ENCODE data around the gene TMEM89.

The TMEM89 gene, protein sequence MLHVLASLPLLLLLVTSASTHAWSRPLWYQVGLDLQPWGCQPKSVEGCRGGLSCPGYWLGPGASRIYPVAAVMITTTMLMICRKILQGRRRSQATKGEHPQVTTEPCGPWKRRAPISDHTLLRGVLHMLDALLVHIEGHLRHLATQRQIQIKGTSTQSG

DNA sequence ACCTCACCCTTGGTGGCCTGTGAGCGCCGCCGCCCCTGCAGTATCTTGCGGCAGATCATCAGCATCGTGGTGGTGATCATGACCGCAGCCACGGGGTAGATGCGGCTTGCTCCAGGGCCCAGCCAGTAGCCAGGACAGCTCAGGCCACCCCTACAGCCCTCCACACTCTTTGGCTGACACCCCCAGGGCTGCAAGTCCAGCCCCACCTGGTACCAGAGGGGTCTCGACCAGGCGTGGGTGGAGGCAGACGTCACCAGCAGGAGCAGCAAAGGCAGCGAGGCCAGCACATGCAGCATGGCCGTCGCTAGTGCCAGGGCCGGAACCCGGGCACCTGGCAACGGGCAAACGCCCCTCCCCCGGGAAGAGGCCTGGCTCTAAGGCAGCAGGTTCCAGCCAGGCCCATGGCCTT lies at the start of gene TMEM89:
TMEM89 (minus strand) TSS at position 309 of the 409 bp plus-strand sequence; CDS start at position 296, 13 bp downstream.
- FAIRE-seq = no peak

- no peak for FAIRE-seq
Measured at GRCh38 chr3:48664929-48665328, 43.4 kb upstream of the TMEM89 start.

GRCh38 chr3:48664313-48664644 lies 42.7 kb upstream of the TMEM89 start:
- FAIRE-seq = no peak

DNA sequence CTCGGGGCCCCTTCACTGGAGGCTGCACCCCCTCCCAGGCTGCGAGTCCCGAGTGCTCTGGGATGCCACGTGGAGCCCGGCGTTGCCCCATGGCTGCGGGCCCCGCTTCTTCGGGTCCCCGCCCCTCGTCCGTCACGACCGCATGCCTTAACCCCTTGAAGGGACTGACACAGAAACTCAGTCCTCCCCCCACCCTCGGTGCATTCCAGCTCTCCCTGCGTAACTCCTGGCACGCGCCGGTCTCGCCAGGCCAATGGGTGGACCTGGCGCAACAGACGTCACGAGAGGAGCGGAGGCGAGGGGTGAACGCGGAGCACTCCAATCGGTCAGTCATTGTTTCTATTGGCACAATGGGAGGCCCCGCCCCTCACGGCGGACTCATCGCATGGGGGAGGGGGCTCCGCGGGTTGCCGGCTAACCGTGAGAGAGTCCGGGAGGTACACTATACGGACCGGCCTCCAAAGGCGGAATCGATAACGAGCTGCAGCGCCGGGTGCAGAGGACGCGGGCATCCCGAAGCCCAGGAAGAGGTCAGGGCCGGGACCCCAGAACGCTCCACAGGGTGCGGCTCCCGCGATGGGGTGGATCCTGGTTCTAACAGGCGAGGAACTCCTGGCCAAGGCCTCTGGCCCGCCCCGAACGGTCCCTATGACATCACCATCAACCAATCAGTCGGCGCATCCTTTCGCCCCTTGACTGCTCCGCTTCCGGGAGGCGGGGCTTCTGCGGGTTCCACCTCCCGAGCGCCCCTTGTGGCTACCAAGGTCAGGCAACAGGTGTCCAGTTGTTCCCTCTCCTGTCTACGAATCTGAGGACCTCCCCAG lies 42.1 kb upstream of the TMEM89 start:
- FAIRE-seq = peak; percentile 90

DNA sequence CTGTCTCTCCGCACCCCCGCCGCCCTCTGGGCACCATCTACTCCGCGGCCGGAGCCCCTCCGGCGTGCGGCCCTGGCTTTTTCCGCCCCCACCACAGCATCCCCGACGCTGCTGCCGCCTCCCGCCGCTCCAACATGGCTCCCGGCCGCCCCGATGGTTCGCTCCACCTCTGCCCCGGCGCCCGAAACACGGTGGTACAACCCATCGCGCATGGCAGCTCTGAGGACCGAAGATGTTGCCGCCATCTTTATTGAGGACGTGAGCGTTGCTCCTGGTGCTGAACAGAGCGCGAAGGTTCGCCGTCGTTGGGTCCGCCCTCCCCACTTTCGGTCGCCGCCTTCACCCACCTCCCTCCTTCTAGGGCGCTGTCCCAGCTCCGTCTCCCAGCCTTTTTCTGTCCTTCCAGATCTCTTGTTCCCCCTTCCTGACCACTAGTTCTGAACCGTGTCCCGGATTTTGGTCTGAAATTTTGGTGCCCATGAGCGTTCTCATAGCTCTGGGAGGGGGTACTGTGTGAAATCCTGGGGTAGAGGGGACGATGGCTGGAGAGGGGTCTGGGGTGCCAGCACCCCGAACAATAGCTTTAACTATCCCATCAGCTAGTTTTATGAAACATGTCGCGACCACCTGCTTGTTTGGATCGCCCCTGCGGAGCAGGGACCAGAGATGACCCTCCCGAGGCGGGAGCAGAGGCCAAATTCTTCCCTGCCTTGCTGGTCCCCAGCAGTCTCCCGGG lies 41.4 kb upstream of the TMEM89 start, which contains the start of gene CELSR3:
CELSR3 (minus strand) TSS at position 134 of the 736 bp plus-strand sequence. CDS start 252 bp downstream, outside the sequence.
- peak; percentile 92 for FAIRE-seq

- no peak for FAIRE-seq
Measured at GRCh38 chr3:48662145-48662752, 40.7 kb upstream of the TMEM89 start.

DNA sequence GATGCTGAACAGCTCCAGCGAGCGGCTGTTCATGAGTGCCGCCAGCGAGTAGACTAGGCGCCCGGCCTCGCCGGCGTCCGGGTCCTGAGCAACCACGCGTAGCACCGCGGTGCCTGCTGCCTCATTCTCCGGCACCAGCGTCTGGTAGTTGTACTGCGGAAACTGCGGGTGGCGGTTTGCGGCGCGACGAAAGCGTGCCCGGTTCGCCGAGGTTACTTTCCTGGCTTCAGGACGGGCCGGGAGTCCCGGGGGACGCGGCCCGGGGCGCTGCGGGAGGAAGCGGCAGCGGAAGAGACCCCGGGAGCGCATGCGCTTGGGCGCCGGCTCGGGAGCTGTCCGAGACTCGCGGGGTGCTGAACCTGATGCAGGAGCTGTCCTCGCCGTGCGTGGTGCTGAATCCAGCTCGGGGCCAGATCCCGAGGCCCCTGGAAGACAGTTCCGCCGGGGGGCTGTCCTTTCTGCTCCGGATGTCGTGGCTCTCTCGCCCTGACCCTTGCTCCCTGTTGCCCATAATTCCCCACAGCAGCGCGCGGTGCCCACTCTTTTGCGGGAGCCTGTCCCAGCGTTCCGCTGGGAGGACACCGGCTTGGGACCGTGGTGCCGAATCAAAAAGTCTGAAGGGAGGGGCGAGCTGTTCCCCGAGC lies 40.1 kb upstream of the TMEM89 start:
- FAIRE-seq = no peak

DNA sequence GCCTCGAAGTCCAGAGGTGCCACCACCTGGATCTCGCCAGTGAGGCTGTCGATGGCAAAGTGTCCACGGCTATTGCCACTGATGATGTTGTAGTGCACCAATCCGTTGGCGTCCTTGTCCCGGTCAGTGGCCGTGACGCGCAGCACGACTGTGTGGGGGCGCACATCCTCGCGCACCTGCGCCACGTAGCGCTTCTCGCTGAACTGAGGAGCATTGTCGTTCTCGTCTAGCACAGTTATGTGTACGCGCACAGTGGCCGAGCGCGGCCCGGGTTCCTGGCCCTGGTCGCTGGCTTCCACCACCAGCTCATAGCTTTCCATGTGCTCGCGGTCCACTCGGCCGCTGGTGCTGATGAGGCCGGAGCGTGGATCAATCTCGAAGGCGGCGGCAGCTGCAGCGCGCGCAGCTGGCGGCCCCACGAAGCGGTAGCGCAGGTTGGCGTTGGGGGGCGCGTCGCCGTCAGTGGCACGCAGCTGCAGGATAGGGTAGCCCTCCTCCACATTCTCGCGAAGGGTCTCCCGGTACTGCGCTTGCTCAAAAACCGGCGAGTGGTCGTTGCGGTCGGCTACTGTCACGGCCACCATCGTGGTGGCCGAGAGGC lies 39.3 kb upstream of the TMEM89 start:
- no peak for FAIRE-seq

DNA sequence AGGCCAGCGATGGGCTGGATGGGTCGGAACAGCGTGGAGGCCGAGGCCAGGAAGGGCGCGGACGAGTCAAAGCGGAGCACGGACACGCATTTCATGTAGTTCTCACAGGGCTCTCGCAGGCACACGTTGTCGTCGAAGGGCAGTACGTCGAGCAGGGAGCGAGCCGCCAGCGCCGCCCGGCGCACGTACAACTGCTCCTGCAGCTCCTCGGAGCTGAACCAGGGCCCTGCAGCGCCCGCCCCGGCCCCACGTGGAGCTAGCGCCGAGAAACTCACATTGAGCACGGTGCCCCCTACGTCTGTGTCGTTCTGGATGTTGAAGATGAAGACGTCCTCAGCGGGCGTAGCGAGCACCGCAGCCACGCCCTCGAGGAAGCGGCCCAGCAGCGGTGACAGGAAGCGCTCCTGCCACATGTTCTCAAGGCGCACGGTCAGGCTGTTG lies 35.3 kb upstream of the TMEM89 start:
- no peak for FAIRE-seq

GRCh38 chr3:48656061-48656840 lies 34.7 kb upstream of the TMEM89 start:
- no peak for FAIRE-seq

DNA sequence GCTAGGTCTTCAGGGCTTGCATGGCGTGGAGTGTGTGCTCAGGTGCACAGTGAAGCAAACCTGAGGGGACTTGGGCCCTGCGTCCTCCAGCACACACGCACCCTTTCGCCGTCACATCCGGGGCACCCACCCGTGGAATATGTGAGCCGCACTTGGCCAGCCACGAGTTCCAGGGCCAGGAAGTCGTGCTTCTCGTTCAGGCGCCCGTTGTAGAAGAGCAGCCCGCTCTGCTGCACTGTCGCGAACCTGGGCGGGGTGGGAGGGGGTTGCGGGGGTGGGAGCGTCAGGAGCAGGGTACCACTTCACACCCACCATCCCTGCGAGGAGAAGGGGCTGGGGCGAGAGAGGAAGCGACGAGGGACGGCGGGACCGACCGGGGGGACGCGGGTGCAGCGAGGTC lies 34.0 kb upstream of the TMEM89 start:
- no peak for FAIRE-seq

DNA sequence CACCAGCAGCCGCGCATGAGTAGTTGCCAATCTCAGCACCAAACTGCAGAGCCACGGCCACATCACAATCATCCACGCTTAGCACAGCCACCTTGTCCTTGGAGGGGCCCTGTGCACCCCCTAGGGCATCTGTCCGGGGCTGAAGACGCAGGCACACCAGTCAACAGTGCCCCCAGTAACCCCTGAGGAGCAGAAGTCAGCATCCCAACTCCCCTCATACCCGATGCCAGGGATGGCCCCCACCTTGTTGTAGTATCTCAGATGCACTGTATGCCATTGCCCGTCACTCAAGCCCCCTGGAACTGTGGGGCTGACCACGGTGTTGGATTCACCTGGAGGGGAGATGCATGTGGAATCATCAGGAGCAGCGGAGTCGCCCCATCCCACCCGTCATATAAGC lies 33.5 kb upstream of the TMEM89 start:
- FAIRE-seq = no peak

GRCh38 chr3:48652923-48653715 lies 31.6 kb upstream of the TMEM89 start:
- FAIRE-seq = no peak

GRCh38 chr3:48651771-48652170 lies 30.2 kb upstream of the TMEM89 start:
- FAIRE-seq = no peak

GRCh38 chr3:48650723-48651122 lies 29.2 kb upstream of the TMEM89 start:
- no peak for FAIRE-seq

DNA sequence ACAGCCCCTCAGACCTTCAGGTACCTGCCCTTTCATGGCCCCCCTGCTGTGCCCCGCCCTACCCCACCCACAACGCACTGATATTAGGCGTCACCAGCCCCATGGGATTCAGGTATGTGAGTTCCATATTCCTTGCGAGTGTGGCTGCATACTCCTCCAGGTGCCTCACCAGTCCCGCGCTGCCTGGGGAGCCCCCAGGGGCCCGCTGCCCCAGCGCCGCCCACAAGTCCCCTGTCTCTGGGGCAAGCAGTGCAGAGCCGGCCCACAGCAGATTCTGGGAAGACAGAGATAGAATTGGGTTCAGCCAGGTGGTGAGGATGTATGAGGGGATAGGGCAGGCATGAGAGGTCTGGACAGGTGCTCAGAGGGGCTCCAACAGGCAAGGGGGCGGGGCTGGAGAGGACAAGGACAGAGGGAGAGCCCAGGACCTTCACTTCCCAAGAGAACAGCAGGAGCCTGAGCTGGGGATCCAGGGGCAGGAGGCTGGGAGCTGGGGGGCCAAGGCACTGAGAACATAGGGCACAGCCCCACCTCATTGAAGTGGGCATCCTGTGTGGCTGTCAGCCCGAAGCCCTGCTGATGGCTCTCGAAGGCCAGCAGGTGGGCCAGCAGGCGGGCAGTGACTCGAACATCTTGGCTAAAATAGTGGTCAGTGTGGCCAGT lies 26.8 kb upstream of the TMEM89 start:
- FAIRE-seq = no peak

GRCh38 chr3:48647714-48648113 lies 26.1 kb upstream of the TMEM89 start:
- no peak for FAIRE-seq

- FAIRE-seq = no peak
Measured at GRCh38 chr3:48644898-48645760, 23.6 kb upstream of the TMEM89 start.

GRCh38 chr3:48642605-48643004 lies 21.0 kb upstream of the TMEM89 start:
- no peak for FAIRE-seq

Measured in islet of Langerhans (tissue), 1 donor.